T-helper 1 cell treated with Interleukin-12 subunit alpha and Interleukin-12 subunit beta and Interleukin-4 antibody, amounts not matched to agents 30 ng/mL and 1 ng/mL, for 36 hours (primary cell): ENCODE data around the gene STH. TPM values are rescaled to one million over a fixed set of nuclear protein-coding genes. Genes with fewer than 3 reads are reported as not detected.
"Not testable (repeated sequence)": the region's sequence is repeated elsewhere in the genome, so short reads cannot be mapped to it uniquely, and the experiment has no call there.

Experiments
- intact Hi-C: fragments of 100-400 bp; cut with micrococcal nuclease; formaldehyde crosslinking; loops from one replicate; pipeline ENCODE4 v1.15.1; 2024
- total RNA-seq: library from RNA; stranded (reverse); gene quantifications from 2 replicates; pipeline ENCODE4 v1.2.3, GENCODE V29; 2022

The STH gene, protein sequence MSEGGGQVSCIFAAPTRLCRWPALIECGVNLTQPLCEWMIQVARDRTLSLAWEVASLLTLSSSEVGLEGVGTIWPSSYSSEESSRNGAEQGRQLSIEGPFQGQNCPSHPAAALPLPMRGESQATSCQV
- not detected in 2 replicates for total RNA-seq

DNA sequence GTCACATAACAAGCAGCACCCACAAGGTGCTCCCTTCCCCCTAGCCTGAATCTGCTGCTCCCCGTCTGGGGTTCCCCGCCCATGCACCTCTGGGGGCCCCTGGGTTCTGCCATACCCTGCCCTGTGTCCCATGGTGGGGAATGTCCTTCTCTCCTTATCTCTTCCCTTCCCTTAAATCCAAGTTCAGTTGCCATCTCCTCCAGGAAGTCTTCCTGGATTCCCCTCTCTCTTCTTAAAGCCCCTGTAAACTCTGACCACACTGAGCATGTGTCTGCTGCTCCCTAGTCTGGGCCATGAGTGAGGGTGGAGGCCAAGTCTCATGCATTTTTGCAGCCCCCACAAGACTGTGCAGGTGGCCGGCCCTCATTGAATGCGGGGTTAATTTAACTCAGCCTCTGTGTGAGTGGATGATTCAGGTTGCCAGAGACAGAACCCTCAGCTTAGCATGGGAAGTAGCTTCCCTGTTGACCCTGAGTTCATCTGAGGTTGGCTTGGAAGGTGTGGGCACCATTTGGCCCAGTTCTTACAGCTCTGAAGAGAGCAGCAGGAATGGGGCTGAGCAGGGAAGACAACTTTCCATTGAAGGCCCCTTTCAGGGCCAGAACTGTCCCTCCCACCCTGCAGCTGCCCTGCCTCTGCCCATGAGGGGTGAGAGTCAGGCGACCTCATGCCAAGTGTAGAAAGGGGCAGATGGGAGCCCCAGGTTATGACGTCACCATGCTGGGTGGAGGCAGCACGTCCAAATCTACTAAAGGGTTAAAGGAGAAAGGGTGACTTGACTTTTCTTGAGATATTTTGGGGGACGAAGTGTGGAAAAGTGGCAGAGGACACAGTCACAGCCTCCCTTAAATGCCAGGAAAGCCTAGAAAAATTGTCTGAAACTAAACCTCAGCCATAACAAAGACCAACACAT, at the start of gene STH:
Gene STH (plus strand): TSS at position 264 of the 913 bp plus-strand sequence. CDS start 30 bp downstream, at position 294.
- intact Hi-C loops, result no loop called here

DNA sequence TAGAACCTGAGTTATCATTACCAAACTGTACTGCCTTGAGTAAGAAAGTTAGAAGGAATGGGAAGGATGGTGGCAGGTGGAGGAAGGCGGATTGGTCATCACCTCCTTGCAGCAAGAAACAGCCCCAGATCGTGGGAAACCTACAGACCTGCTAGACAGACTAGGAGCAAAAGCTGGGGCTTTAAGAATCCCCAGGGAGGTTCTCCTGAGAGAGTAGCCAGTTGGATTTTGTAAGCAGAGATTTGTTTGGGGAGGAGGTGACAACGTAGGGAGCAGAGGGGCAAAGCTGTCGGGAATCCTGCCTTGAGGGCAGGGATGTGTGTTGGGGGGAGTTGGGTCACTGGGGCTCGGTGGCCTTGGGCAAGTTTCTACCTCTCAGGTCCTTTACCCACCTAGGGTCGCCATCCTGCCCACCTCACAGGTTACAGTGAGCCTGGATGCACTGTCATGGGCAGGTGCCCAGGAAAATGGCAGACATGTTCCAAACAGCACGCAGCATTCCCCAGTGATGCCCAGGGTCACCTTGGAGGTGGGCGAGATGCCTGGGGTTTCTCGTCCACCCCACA, 49.2 kb upstream of the STH start:
- intact Hi-C loops, result no loop called here

DNA sequence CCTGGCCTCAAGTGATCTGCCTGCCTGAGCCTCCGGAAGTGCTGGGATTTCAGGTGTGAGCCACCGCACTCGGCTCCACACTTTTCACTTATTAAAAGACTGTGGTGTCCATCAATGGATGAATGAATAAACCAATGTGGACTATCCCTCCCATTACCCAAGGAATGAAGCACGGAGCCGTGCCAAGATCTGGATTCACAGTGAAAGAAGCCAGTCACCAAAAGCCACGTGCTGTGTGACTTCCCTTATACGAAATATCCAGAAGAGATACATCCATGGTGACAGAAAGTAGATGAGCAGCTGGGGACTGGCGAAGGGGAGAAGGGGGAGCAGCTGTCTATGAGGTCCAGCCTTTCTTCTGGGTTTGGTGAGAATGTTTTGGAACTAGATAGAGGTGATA, 48.2 kb upstream of the STH start:
- intact Hi-C loops, result no loop called here

DNA sequence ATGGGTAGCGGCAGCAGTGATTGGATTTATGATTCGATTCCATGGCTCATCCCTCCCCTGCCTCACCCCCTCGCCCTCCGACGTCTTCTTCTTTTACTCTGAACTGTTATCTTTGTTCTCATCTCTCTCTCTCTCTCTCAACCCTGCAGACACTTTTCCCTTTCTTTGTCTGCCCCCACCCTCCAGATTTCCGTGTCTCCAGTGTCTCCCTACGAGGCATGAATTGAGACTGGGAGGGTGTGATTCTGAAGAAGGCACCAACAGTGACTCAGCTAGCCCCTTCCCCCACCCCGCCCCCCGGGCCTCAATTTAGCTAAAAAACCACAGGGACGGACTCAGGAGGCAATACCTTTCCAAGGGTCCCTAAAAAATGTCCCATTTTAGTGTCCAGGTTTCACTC, 47.6 kb upstream of the STH start:
- intact Hi-C loops, result no loop called here

DNA sequence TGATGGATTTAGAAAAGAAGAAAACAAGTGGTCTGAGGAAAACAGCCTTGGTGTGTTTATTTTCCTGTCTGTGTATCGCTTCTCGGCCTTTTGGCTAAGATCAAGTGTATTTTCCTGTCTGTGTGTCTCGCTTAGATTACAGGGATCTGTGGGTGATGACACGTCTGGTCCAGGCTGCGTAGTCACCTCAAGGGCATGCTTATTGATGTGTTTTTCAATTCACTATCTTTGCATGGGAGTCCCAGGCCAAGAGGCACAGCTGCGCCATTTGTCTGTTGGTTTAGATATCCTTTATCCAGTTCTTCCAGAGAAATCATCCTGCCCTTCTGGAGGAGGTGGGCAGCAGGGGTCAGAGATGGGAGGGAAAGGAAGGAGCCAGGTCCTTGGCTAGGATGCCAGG, 47.1 kb upstream of the STH start:
- intact Hi-C loops, result no loop called here

DNA sequence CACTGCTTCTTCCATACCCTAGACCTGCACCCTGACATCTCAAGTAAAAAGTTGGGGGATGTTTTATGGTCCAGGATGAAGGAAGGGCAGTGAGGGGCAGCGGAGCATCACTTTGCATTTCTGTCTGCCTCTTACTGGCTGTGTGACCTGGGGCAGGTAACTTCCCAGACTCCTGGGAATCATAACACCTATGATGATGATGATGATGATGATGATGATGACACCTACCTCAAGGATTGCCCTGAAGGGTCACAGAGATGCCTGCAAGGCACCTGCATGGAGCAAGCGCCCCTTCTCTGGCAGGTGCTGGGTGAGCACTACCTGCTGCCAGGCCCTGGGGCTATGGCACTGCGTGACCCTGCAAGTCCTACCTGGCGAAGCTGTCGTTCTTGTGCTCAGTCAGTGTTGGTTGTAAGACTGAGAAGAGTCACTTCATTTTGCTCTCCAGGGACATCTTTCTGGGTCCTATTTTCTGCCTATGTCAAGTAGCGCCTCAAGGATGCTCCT, 46.2 kb upstream of the STH start:
- intact Hi-C loops, result no loop called here

DNA sequence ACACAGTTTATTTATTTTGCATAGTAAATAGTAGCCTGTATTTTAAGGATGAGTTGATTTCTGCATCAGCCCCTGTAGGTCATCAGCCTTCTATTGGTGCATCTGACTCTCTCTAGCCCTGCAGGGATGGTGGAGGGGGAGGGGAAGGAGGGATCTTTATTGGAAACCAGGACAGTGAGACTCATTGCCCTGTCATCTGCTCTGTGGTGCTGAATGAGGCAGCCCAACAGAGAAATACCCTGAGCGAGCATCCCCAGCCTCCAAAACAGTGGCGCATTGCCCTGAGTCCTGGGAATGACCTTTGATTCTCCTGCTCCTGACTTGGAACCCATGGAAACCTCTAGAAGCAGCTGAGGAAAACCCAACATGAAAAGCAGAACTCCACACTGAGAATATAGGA, 45.5 kb upstream of the STH start:
- intact Hi-C loops, result no loop called here

DNA sequence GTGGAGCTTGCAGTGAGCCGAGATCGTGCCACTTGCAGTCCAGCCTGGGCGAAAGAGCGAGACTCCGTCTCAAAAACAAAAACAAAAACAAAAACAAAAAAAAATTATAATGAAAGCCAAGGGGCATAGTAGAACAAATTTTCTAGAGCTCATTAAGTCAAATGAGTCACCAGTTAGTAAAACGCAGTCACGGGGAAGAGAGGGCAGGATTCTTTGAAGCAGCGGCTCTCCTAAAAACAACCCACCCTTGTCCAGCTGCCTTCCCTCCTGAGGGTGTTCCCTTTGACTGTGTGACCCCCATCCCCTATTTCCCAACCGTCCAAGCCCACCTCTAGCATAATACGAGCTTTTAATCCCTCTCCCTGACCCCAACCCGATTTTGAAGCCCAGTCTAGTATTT, 44.1 kb upstream of the STH start:
- intact Hi-C loops, result no loop called here

DNA sequence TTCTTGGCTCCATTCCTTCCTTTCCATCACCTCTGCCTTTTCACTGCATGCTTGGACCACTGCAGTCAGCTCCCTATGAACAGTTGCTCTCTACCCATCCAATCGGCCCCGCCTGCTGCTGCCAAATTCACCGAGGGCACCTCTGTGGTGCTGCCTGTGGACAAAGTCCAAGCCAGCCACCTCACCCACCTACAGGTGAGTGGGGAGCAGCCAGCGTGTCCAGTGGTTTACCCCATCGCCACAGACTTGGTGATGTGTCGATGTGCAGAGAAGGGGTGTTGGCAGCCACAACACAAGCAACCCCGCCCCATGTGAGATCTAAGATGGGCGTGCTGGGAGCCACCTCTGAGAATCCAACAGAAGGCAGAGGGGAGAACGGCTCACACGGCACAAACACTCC, 43.7 kb upstream of the STH start:
- intact Hi-C loops, result no loop called here

DNA sequence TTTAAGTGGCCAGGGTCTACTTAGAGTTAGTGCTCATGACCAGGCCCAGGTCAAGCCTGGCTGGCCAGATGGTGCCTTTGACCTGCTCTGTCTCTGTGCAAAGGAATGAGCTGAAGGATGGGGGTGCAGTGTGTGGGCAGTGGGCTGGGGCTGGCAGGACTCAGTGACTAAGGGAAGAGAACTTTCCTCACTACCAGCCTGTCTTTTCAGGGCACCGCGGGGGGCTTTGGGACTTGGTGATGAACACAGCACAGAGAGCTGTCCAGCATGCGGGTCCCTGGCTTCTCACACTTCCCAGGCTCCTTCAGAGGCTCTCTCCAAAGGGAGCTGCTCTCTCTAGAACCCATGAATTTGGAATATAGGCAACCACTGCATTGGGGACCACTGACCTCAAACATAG, 43.0 kb upstream of the STH start:
- intact Hi-C loops, result no loop called here

DNA sequence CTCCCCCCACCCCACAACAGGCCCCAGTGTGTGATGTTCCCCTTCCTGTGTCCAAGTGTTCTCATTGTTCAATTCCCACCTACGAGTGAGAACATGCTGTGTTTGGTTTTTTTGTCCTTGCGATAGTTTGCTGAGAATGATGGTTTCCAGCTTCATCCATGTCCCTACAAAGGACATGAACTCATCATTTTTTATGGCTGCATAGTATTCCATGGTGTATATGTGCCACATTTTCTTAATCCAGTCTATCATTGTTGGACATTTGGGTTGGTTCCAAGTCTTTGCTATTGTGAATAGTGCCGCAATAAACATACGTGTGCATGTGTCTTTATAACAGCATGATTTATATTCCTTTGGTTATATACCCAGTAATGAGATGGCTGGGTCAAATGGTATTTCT, 42.3 kb upstream of the STH start:
- intact Hi-C loops, result not testable (repeated sequence)

DNA sequence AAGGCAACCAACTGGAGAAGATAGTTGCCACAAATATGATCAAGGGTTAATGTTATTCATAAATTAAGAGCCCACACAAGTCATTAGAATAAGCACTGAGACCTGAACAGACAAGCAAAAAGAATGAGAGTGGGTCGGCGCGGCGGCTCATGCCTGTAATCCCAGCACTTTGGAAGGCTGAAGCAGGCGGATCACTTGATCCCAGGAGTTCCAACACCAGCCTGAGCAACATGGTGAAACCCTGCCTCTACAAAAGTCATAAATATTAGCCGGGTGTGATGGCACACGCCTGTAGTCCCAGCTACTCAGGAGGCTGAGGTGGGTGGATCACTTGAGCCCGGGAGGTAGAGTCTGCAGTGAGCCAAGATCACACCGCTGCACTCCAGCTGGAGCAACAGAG, 40.7 kb upstream of the STH start:
- intact Hi-C loops, result no loop called here

DNA sequence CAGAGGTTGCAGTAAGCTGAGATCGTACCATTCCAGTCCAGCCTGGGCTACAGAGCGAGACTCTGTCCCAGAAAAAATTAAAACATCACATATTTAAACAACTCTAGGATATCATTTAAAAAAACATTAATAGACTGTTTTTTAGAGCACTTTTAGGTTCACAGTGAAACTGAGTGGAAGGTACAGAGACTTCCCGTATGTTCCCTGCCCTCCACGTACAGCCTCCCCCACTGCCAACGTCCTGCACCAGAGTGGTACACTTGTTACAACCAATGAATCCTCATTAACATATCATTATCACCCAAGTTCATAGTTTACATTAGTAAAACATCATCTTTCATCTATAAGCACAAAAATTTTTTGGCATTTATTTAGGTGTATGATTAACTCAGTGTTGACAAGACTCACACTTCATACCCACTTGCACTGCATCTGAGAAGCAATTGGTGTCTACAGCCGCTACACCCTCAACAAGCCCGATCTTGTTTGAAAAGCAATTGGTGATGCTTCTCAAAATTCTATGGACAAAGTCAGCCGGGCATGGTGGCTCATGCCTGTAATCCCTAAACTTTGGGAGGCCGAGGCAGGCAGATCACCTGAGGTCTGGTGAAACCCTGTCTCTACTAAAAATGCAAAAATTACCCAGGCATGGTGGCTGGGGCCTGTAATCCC, 39.9 kb upstream of the STH start:
- intact Hi-C loops, result no loop called here

DNA sequence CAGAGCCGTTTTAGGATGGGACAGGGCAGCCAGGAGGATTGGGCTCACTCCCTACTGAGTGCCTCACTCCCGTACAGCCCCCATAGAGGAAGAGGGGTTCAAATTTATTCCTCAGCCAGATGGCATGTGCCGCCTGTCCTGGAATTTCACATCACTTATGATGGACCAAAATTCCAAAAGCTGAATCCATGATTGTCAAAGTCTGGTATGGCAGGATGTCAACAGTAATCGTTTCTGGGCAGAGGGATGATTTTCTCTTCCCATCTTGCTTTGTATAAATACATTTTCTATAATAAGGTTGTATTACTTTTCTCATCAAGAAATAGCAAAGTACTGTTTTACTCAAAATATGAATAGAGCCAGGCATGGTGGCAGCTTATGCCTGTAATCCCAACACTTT, 38.7 kb upstream of the STH start:
- intact Hi-C loops, result no loop called here

DNA sequence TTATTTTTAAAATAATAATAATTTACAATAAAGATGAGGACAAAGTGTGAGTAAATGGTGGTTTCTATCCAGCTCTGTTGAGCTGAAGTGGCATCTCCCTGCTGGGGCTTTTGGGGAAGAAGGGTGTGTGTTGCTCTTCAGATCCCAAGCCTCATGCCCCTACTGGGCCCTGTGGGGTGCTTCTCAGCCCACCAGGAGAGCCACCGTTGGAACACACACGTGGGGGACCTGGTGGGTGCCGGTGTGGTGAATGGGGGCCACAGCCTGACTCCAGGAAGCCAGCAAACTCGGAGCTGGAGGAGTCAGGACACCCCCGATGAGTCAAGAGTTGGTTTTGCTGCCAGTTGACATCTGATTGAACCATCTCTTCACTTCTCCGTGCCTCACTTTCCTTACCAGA, 37.8 kb upstream of the STH start:
- intact Hi-C loops, result no loop called here

DNA sequence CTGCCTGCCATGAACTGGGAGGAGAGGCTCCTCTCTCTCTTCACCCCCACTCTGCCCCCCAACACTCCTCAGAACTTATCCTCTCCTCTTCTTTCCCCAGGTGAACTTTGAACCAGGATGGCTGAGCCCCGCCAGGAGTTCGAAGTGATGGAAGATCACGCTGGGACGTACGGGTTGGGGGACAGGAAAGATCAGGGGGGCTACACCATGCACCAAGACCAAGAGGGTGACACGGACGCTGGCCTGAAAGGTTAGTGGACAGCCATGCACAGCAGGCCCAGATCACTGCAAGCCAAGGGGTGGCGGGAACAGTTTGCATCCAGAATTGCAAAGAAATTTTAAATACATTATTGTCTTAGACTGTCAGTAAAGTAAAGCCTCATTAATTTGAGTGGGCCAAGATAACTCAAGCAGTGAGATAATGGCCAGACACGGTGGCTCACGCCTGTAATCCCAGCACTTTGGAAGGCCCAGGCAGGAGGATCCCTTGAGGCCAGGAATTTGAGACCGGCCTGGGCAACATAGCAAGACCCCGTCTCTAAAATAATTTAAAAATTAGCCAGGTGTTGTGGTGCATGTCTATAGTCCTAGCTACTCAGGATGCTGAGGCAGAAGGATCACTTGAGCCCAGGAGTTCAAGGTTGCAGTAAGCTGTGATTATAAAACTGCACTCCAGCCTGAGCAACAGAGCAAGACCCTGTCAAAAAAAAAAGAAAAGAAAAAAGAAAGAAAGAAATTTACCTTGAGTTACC, 36.7 kb upstream of the STH start:
- intact Hi-C loops, result no loop called here

DNA sequence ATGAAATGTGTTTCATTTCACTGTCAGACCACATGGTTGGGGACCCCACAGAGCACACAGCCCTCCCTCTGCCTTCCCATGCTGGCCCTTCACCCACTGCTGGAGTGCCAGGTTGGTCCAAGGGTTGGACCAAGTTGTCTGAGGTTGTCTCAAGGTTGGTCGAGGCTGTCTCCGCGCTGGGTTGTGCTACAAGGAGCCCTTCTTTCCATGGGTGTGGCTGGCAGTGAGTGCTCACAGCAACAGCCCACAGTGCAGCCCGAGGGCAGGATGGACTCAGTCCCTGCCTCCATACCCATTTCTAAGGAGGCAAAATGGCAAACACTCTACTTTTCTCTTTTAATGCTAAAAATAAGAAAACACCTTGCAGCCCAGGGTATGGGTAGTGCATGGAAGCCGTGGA, 35.8 kb upstream of the STH start:
- intact Hi-C loops, result no loop called here

DNA sequence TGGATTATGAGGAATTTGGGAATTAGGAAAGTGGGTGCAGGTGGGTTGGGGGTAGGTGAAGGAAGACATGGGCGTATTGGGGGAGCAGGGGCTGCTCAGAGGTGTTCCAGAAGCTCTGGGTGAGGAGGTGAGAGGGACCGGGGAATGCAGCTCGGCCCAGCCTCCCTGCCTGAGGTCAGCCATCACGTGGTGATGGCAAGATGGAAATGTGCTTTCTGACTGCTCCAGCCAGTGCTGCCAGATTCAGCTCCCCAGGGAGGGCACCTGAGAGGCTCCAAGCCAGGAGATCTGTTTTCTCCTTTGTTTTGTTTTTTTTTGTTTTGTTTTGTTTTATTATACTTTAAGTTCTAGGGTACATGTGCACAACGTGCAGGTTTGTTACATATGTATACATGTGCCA, 35.2 kb upstream of the STH start:
- intact Hi-C loops, result no loop called here

DNA sequence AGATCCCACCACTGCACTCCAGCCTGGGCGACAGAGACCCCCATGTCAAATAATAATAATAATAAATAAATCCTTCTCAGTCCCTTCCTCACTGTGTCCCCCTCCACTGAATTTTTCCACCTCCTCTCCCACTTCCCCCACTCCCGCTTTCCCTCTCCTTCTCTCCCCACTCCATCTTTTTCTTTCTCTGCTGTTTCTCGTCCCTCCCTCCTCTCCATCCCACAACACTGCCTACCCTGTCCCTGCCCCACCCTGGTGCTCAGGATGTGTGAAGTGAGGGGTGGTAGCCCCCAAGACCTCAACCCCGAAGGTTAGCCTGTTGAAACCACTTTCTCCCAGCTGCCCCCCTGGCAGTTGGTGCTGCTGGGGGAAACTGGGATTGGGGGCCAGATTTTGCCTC, 34.4 kb upstream of the STH start:
- intact Hi-C loops, result no loop called here

DNA sequence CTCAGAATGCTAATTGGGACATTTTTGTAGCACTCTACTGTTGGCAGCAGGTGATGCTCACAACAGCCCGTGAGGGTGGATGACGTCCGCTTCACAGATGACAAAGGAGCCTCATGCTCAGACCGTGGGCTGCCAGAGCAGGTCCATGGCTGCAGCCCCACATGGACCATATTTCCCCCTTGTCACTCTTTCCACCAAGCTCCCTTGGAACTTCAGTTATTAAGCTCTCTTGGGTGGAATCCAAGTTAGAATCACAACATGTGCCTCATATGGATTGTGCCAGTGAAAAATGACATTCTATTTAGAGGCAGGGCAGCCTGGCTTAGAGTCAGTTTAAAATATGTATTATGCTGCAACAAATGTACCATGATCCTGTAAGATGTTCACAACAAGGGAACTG, 33.2 kb upstream of the STH start:
- intact Hi-C loops, result no loop called here

DNA sequence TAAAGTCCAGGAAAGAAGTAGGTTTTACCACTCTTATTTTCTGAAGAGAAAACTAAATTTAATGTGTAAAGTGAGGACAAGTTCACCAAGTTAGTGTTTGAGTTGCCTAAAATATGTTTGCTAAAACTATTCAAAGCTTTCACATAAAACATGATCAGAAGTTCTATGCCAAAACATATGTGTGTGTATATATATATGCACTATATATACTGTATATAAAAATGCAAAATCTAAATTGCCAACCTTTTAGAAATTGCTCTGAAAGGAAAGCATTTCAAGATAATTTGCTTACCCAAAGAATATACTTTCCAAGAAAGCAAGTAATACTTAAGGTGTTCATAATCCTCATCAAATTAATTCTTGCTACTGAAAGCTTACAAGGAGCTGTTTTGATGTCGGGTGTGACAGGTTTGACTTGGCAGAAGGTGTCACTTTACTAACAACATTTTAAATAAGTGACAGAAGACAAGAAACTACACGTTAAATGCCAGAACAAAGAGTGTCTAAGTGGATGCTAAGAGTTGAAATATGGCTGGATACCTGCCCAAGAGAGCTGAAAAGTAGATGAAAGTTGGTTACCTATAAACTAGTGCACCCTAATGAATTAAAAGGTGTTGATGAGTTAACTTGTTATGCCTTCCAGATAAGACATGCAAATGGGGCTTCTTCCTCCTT, 32.3 kb upstream of the STH start:
- intact Hi-C loops, result no loop called here
